Upper lobe of left lung (tissue), 4 donors: ENCODE measurements around the gene ZSWIM6.

ENCODE experiments used
- POLR2A ChIP-seq, 4 donors: fragments of 450-650 bp; IDR thresholded peaks; one replicate each; pipeline ENCODE4 v1.5.1; 2016 to 2017; ENCODE audit warnings: antibody characterized with exemption in 4 of 4, mild to moderate bottlenecking in 2 of 4
- TF ChIP-seq, protein P1 (sequence below), 6 experiments: fragments of 450-650 bp in 4 of 6; fragments of 200-600 bp in 2 of 6; sonication (generic) in 2 of 6; IDR thresholded peaks; one replicate each; pipeline ENCODE4 v1.5.1; 2016 to 2019; ENCODE audit warnings: antibody characterized with exemption in 6 of 6

- no peak for TF ChIP-seq POLR2A (IDR thresholded peaks at IDR 0.05)
- TF ChIP-seq, protein P1, sequence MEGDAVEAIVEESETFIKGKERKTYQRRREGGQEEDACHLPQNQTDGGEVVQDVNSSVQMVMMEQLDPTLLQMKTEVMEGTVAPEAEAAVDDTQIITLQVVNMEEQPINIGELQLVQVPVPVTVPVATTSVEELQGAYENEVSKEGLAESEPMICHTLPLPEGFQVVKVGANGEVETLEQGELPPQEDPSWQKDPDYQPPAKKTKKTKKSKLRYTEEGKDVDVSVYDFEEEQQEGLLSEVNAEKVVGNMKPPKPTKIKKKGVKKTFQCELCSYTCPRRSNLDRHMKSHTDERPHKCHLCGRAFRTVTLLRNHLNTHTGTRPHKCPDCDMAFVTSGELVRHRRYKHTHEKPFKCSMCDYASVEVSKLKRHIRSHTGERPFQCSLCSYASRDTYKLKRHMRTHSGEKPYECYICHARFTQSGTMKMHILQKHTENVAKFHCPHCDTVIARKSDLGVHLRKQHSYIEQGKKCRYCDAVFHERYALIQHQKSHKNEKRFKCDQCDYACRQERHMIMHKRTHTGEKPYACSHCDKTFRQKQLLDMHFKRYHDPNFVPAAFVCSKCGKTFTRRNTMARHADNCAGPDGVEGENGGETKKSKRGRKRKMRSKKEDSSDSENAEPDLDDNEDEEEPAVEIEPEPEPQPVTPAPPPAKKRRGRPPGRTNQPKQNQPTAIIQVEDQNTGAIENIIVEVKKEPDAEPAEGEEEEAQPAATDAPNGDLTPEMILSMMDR (IDR thresholded peaks at IDR 0.05): no peak
These were observed 187.7 kb downstream of the ZSWIM6 start for GRCh38 chr5:61519728-61520277.
